GM19193 (cell line): ENCODE data around the gene JMJD1C.

Experiments used
- POLR2A ChIP-seq: IDR thresholded peaks from 4 replicates; pipeline ENCODE4 v1.6.1; 2011; ENCODE audit not compliant: insufficient read depth, insufficient read length; ENCODE audit errors: extremely low read depth

Gene JMJD1C

DNA sequence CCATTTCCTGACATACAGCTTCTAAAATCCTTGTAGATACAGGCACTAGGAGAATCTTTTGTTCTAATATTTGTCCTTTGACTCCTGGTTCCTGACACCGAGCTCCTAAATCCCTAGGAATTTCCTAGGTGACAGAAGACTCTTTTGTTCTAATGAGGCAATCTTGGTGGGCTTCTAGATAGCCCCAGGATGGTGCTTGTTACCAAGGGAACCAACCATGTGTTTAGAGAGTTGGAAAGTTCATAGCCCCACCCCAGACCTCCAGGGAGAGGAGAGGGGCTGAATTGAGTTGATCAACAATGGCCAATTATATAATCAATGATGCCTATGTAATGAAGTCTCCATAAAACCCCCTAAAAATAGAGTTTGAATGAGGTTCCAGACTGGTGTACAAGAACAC, 145.1 kb downstream of the JMJD1C start:
- TF ChIP-seq POLR2A, result no peak

DNA sequence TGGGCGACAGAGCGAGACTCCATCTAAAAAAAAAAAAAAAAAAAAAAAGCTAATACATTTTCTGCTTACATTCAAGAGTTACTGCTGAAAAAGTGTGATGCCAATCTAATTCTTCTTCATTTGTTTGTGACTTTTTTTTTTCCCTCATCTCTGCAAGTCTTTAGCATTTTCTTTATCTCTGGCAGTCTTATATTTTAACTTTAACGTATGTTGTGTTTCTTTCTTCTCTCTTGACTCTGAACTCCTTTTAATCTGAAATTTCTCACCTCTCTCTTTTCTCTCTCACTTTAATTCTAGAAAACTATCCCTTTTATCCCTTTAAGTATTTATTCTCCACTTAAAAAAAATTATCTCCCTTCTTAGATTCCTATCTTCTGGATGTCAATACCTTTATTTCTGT, 146.5 kb downstream of the JMJD1C start:
- no peak for TF ChIP-seq POLR2A

- no peak for TF ChIP-seq POLR2A
Observed at GRCh38 chr10:63318491-63318890, 147.3 kb downstream of the JMJD1C start.

- no peak for TF ChIP-seq POLR2A
Observed at GRCh38 chr10:63314020-63314419, 151.8 kb downstream of the JMJD1C start.

- no peak for TF ChIP-seq POLR2A
Observed at GRCh38 chr10:63313066-63313717, 152.6 kb downstream of the JMJD1C start.

DNA sequence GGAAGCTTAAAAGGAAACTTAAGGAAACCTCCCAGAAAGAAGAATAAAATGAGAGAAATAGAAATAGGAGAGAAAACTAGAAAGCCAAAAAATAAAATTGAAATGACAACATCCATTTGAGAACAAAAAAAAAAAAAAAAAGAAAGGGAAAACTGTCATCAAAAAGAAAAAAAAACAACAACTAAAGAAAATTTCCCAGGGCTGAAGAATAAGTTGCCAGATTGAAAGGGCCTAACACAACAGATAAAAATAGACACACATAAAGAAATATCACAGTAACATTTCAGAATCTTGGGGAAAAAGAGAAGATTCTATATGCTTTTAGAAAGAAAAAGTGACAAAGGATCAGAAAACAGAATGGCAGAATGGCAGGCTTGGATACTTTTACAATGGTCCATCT, 157.1 kb downstream of the JMJD1C start:
- no peak for TF ChIP-seq POLR2A

GRCh38 chr10:63304146-63304545, 161.6 kb downstream of the JMJD1C start:
- TF ChIP-seq POLR2A, result no peak

DNA sequence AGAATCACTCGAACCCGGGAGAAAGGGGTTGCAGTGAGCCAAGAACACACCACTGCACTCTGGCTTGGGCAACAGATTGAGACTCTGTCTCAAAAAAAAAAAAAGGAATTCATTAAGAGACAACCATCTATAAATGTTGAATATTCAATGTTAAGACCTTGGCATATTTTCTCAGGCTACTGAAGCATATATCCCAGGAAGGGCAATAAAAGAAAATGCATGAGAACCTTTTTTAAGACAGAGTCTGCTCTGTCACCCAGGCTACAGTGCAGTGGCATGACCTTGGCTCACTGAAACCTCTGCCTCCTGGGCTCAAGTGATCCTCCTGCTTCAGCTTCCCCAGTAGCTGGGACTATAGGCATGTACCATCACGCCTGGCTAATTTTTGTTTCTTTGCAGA, 165.0 kb downstream of the JMJD1C start:
- TF ChIP-seq POLR2A, result no peak

GRCh38 chr10:63297941-63298340, 167.8 kb downstream of the JMJD1C start:
- no peak for TF ChIP-seq POLR2A

DNA sequence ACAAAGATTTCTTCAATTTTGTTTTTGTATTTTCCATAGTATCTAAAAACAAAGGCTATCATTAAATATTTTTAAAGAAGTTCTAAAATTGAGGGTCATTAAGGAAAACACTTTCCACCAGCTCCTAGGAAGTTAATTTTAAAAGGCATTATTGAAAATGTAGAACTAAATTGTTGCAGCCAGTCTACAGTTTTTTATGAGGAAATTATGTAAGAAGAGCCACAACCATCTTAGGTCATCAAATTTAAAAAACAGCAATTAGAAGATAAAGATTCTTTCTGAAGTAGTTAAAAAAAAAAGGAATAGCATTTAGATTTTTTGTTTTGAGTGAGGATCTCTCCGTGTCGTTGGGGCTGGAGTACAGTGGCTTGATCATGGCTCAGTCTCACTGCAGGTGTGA, 171.0 kb downstream of the JMJD1C start:
- TF ChIP-seq POLR2A, result no peak

DNA sequence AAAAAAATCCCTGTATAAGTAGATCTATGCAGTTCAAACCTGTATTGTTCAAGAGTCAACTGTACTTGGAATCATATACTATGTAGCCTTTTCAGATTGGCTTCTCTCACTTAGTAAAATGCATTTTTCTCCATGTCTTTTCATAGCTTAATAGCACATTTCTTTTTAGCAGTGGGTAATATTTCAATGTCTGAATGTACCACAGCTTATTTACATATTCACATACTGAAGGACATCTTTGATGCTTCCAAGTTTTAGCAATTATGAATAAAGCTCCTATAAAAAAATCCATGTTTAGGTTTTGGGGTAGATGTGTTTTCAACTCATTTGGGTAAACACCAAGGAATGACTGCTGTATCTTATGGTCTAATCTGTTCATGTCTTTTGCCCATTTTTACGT, 177.6 kb downstream of the JMJD1C start:
- no peak for TF ChIP-seq POLR2A

- TF ChIP-seq POLR2A, result no peak
Observed at GRCh38 chr10:63286754-63287264, 179.0 kb downstream of the JMJD1C start.

DNA sequence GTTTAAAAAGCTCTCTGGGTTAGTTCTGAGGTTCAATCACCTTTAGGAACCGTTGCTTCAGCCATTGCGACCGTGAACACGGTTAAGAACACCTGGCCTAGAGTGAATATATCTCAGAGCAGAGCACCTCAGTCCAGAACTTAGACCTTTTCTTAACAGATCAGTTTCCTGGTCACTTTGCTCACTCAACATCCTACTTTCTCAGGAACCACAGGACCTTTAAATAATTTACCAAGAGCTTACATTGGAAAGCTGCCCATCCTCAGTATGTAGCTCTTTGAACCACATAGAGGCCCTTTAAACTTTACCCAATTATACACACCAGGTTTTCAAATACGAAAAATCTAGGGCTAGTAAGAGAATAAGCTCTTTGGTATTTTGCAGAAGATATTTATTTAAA, 179.4 kb downstream of the JMJD1C start:
- TF ChIP-seq POLR2A, result no peak

GRCh38 chr10:63283093-63283492, 182.7 kb downstream of the JMJD1C start:
- no peak for TF ChIP-seq POLR2A

- TF ChIP-seq POLR2A, result no peak
Observed at GRCh38 chr10:63281967-63282366, 183.8 kb downstream of the JMJD1C start.

GRCh38 chr10:63280386-63280785, 185.4 kb downstream of the JMJD1C start:
- TF ChIP-seq POLR2A, result no peak

GRCh38 chr10:63275094-63275493, 190.7 kb downstream of the JMJD1C start:
- TF ChIP-seq POLR2A, result no peak
